Osteoblast (primary cell): ENCODE measurements around the gene PDE6C. TPM values are rescaled to one million over a fixed set of nuclear protein-coding genes. Genes with fewer than 3 reads are reported as not detected.

Source experiments
- DNase-seq: peaks from one replicate; pipeline ENCODE4 v3.0.0; 2011; ENCODE audit warnings: low spot score, mixed read lengths; ENCODE audit not compliant: insufficient read length; ENCODE audit errors: missing footprints
- H2AFZ ChIP-seq: 2 replicates; pipeline ENCODE4 v1.6.0; 2011; ENCODE audit warnings: mild to moderate bottlenecking, low read length
- H3K27ac ChIP-seq: 2 replicates; pipeline ENCODE4 v1.5.1; 2011; ENCODE audit warnings: mild to moderate bottlenecking, low read depth, low read length, moderate library complexity
- H3K27me3 ChIP-seq: 2 replicates; pipeline ENCODE4 v1.6.0; 2012; ENCODE audit warnings: mild to moderate bottlenecking, control low read depth, inconsistent platforms, low read length, moderate library complexity; ENCODE audit not compliant: insufficient read depth
- H3K36me3 ChIP-seq: 2 replicates; pipeline ENCODE4 v1.5.1; 2011; ENCODE audit warnings: mild to moderate bottlenecking, low read length, control low read depth, moderate library complexity; ENCODE audit not compliant: insufficient read depth
- H3K4me1 ChIP-seq: 2 replicates; pipeline ENCODE4 v1.5.1; 2011; ENCODE audit warnings: mild to moderate bottlenecking, low read length, control low read depth, moderate library complexity; ENCODE audit not compliant: insufficient read depth
- H3K4me2 ChIP-seq: 2 replicates; pipeline ENCODE4 v1.6.0; 2011; ENCODE audit warnings: mild to moderate bottlenecking, low read length; ENCODE audit not compliant: insufficient read depth
- H3K4me3 ChIP-seq: fragments of 200-600 bp; sonication (generic); 3 replicates; pipeline ENCODE4 v1.5.1; 2012; ENCODE audit warnings: mild to moderate bottlenecking, low read length, inconsistent platforms; ENCODE audit not compliant: insufficient read depth
- H3K79me2 ChIP-seq: 2 replicates; pipeline ENCODE4 v1.6.0; 2012; ENCODE audit warnings: mild to moderate bottlenecking, low read length, control low read depth, inconsistent platforms; ENCODE audit not compliant: insufficient read depth
- H3K9me3 ChIP-seq: 2 replicates; pipeline ENCODE4 v1.5.1; 2011; ENCODE audit warnings: low read depth, low read length, control low read depth
- H4K20me1 ChIP-seq: 2 replicates; pipeline ENCODE4 v1.6.0; 2012; ENCODE audit warnings: mild to moderate bottlenecking, low read length, control low read depth; ENCODE audit not compliant: insufficient read depth
- total RNA-seq: library from RNA; depleted of rRNA; stranded (reverse); fragments of >200 nt; gene quantifications from 2 replicates; pipeline ENCODE4 v1.2.3, GENCODE V29; 2012
- TF ChIP-seq, protein P1 (sequence below): IDR thresholded peaks from 2 replicates; pipeline ENCODE4 v1.5.1; 2011; ENCODE audit warnings: mild to moderate bottlenecking, low read depth, low read length, moderate library complexity; ENCODE audit errors: extremely low read depth

Gene PDE6C
- total RNA-seq, 1 donor: not detected

DNA sequence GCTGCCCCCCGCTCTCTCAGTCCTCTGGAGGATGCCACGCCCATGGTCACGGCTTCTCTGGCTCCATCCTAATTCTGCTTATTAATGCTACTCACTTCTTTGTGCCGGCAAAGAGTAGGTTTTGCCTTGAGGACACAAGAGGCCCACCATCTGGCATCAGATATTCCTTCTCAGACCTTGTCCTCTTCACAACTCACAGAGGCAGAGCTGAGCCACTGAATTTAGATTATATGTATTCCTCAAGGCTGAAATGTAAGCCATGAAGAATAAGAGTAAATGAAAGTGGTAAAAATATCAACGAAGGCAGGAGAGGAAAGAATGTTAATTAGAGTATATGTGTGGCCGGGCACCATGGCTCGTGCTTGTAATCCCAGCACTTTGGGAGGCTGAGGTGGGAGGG is 17.8 kb upstream of the PDE6C start:
- no peak overlapping the region for H2AFZ ChIP-seq
- no peaks in the 10 kb centered on the region for H3K9me3 ChIP-seq
- H3K4me3 ChIP-seq: no peak overlapping the region
- TF ChIP-seq, protein P1, sequence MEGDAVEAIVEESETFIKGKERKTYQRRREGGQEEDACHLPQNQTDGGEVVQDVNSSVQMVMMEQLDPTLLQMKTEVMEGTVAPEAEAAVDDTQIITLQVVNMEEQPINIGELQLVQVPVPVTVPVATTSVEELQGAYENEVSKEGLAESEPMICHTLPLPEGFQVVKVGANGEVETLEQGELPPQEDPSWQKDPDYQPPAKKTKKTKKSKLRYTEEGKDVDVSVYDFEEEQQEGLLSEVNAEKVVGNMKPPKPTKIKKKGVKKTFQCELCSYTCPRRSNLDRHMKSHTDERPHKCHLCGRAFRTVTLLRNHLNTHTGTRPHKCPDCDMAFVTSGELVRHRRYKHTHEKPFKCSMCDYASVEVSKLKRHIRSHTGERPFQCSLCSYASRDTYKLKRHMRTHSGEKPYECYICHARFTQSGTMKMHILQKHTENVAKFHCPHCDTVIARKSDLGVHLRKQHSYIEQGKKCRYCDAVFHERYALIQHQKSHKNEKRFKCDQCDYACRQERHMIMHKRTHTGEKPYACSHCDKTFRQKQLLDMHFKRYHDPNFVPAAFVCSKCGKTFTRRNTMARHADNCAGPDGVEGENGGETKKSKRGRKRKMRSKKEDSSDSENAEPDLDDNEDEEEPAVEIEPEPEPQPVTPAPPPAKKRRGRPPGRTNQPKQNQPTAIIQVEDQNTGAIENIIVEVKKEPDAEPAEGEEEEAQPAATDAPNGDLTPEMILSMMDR: no peak
- no peak overlapping the region for H3K4me2 ChIP-seq
- no peak for DNase-seq
- H3K4me1 ChIP-seq: no peaks in the 10 kb centered on the region
- no peaks in the 10 kb centered on the region for H3K79me2 ChIP-seq
- H3K27me3 ChIP-seq: peaks cover 6% of the 10 kb centered on the region
- H3K36me3 ChIP-seq: no peaks in the 10 kb centered on the region
- H3K27ac ChIP-seq: no peak overlapping the region
- no peaks in the 10 kb centered on the region for H4K20me1 ChIP-seq

DNA sequence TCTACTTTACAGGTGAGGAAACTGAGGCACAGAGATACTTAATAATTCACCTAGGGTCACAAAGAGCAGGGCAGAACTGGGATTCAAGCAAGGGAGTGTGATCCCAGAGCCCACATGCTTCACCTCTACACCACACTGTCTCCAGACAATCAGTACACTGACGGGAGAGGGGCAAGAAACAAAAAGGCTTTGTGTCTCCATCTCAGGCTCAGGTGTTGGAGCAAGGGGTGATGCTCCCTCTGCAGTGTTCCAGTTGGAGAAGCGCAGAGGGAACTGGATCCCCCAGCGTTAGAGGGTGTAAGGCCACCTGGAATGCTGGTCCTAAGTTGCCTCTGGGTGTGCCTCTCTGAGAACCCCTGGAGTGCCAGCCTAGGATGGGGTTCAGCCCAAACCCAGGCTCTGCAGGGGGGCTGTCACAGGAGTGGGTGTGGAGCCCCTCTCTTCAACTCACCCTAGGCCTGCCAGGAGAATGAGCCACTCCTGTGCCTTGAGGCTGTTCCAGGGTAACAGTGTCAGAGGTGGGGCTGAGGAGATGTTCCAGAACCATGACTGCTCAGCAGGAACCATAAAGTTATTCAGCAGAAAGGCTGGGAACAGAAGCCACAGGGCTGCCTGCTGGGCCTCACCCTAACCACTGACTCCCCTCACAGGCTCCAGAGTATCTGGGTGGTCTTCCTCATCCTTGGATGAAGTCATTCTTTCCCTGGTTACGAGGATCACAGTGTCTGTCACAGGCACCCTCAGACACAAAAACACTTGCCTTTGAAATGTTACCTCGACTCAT is 16.8 kb upstream of the PDE6C start:
- Histone ChIP-seq H3K79me2 (no peaks in the 10 kb centered on the region), H3K4me2 (no peak overlapping the region), H3K27me3 (peaks cover 16% of the 10 kb centered on the region), H3K36me3 (no peaks in the 10 kb centered on the region), H3K27ac (no peak overlapping the region), H3K4me1 (no peaks in the 10 kb centered on the region), H3K4me3 (no peak overlapping the region), H3K9me3 (no peaks in the 10 kb centered on the region), H4K20me1 (no peaks in the 10 kb centered on the region), H2AFZ (no peak overlapping the region)
- DNase-seq: no peak
- TF ChIP-seq, protein P1: no peak

DNA sequence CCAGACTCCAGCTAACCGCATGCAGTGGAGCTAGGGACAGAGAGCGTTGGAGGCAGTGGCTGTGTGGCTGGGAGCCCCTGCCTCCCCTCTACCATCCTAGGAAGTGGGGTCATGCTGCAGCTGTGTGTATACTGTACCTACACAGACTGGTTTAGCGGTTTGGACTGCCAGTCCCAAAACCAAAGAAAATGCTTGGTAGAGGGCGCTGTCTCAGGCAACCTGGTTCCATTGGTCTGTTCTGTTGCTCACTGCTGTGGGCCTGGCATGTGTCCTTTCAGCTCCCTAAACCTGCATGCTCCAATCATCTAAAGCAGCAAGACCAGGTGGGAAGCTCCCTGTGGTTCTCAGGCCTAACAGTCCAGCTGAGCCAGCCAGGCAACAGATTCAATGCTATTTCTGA is 15.8 kb upstream of the PDE6C start:
- Histone ChIP-seq H2AFZ (no peak overlapping the region), H3K36me3 (no peaks in the 10 kb centered on the region), H3K27me3 (peaks cover 19% of the 10 kb centered on the region), H3K79me2 (no peaks in the 10 kb centered on the region), H3K4me3 (no peak overlapping the region), H3K27ac (no peak overlapping the region), H3K9me3 (no peaks in the 10 kb centered on the region), H3K4me1 (no peaks in the 10 kb centered on the region), H4K20me1 (no peaks in the 10 kb centered on the region), H3K4me2 (no peak overlapping the region)
- TF ChIP-seq, protein P1: no peak
- DNase-seq: no peak

DNA sequence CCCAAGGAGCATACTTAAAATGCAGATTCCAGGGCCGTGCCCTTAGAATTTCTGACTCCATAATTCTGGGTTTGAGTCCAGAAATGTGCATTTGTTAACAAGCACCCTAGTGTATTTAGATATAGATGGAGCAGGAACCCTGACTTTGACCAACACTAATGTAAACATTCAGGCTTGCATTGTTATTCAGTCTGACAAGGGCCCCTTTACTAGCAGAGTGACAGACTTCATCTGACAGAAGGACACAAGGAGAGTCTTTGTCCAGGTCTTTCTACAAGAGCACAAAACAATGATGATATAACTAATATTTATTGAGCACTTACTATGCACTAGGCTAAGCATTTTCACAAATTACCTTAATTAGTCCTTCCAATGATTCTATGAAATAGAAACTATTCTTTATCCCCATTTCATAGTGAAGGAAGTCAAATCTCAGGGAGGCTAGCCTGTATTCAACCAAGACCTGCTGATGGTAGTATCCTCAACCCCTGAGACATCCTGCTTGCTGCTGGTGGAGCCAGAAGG is 15.2 kb upstream of the PDE6C start:
- Histone ChIP-seq H3K4me3 (no peak overlapping the region), H3K4me1 (no peaks in the 10 kb centered on the region), H3K36me3 (no peaks in the 10 kb centered on the region), H2AFZ (no peak overlapping the region), H3K27ac (no peak overlapping the region), H3K79me2 (no peaks in the 10 kb centered on the region), H3K4me2 (no peak overlapping the region), H3K27me3 (peaks cover 25% of the 10 kb centered on the region), H4K20me1 (no peaks in the 10 kb centered on the region), H3K9me3 (no peaks in the 10 kb centered on the region)
- TF ChIP-seq, protein P1: no peak
- no peak for DNase-seq
